RWPE1 (cell line): ENCODE results near the gene DFFB.

Source experiments
- CTCF ChIA-PET: fragments of 350-600 bp; sonication (Branson Sonifier 250); formaldehyde crosslinking; extraction: SDS; loops from one replicate; lab custom pipeline; 2021; lab: Yijun Ruan, JAX
- POLR2A ChIA-PET: fragments of 400-600 bp; formaldehyde crosslinking; extraction: SDS; loops from one replicate; lab custom pipeline; 2020; ENCODE audit warnings: antibody characterized with exemption; ENCODE audit not compliant: low non-redundant PET; lab: Yijun Ruan, JAX
- DNase-seq: peaks from one replicate; pipeline ENCODE4 v3.0.0; 2012; ENCODE audit warnings: low spot score
- H3K27ac ChIP-seq: fragments of 450-650 bp; 2 replicates; pipeline ENCODE4 v1.5.1; 2017
- CTCF ChIP-seq: fragments of 450-650 bp; conservative IDR thresholded peaks from 2 replicates; pipeline ENCODE4 v1.5.1; 2017; ENCODE audit warnings: low read depth, mild to moderate bottlenecking

DFFB gene

GRCh38 chr1:3924186-3924824, 67.0 kb downstream of the DFFB start:
- no peak for DNase-seq
- H3K27ac ChIP-seq, result no peak overlapping the region
- TF ChIP-seq CTCF, result no peak
- ChIA-PET CTCF (no interaction called here), POLR2A (no interaction called here)

- ChIA-PET CTCF (no interaction called here), POLR2A (no interaction called here)
- H3K27ac ChIP-seq, result no peak overlapping the region
- DNase-seq, result peak; percentile 23
- no peak for TF ChIP-seq CTCF
Observed at GRCh38 chr1:3924825-3925220, 67.5 kb downstream of the DFFB start.

- TF ChIP-seq CTCF, result no peak
- H3K27ac ChIP-seq, result no peak overlapping the region
- ChIA-PET CTCF (no interaction called here), POLR2A (no interaction called here)
- no peak for DNase-seq
Observed at GRCh38 chr1:3925256-3925655, 68.0 kb downstream of the DFFB start.

- TF ChIP-seq CTCF, result no peak
- ChIA-PET CTCF (interaction anchor here (0.6 kb wide), 1 partner anchor 21 kb away, joined by 5 read pairs; no protein-coding TSS in a partner anchor), POLR2A (no interaction called here)
- no peak for DNase-seq
- H3K27ac ChIP-seq, result no peak overlapping the region
Observed at GRCh38 chr1:3925762-3926161, 68.5 kb downstream of the DFFB start.

GRCh38 chr1:3926956-3927355, 69.7 kb downstream of the DFFB start:
- CTCF ChIA-PET, result no interaction called here

GRCh38 chr1:3928586-3928985, 71.3 kb downstream of the DFFB start:
- POLR2A ChIA-PET, result no interaction called here
- no peak for TF ChIP-seq CTCF
- DNase-seq, result no peak
- peak overlapping the region; percentile 21 for H3K27ac ChIP-seq
- CTCF ChIA-PET, result no interaction called here

More at GRCh38 chr1:3926956-3927355, 69.7 kb downstream of the DFFB start:
- no peak overlapping the region for H3K27ac ChIP-seq
- no peak for DNase-seq
- no peak for TF ChIP-seq CTCF
- POLR2A ChIA-PET, result no interaction called here
